Heart left ventricle (tissue), 16 donors: ENCODE data around the gene ZER1. TPM values are rescaled to one million over a fixed set of nuclear protein-coding genes. Genes with fewer than 3 reads are reported as not detected.
A peak's percentile ranks its signal among the peaks of the same experiment; 100 is the strongest.

Source experiments
- ATAC-seq, 4 donors: fragments of 200-7000 bp; cut with Tn5 transposase; one replicate each; pipeline ENCODE4 v1.9.1; 2020 to 2022; ENCODE audit warnings: moderate library complexity in 4 of 4, mild to moderate bottlenecking in 3 of 4, moderate number of reproducible peaks in 1 of 4
- DNase-seq, 5 donors: peaks; one replicate each; pipeline ENCODE4 v3.0.0-alpha.2; 2020
- H3K27ac ChIP-seq, 12 donors: fragments of 200-600 bp; sonication (generic) in 4 of 12; one replicate each; pipeline versions ENCODE4 v1.5.0 to v1.8.0; 2016 to 2022; ENCODE audit warnings: mild to moderate bottlenecking in 2 of 12
- H3K27me3 ChIP-seq, 9 donors: fragments of 200-600 bp; sonication (generic) in 2 of 9; one replicate each; pipeline versions ENCODE4 v1.5.1 to v1.8.0; 2016 to 2022; ENCODE audit warnings: mild to moderate bottlenecking in 3 of 9
- H3K36me3 ChIP-seq, 9 donors: fragments of 200-600 bp; sonication (generic) in 2 of 9; one replicate each; pipeline versions ENCODE4 v1.5.0 to v1.8.0; 2018 to 2022; ENCODE audit warnings: mild to moderate bottlenecking in 2 of 9
- H3K4me1 ChIP-seq, 12 donors: fragments of 200-600 bp; sonication (generic) in 4 of 12; one replicate each; pipeline versions ENCODE4 v1.5.0 to v1.8.0; 2016 to 2022; ENCODE audit warnings: mild to moderate bottlenecking in 3 of 12
- H3K4me3 ChIP-seq, 12 donors: fragments of 200-600 bp; sonication (generic) in 4 of 12; one replicate each; pipeline versions ENCODE4 v1.5.0 to v1.8.0; 2017 to 2022; ENCODE audit warnings: mild to moderate bottlenecking in 9 of 12, moderate library complexity in 4 of 12
- H3K9me3 ChIP-seq, 12 donors: fragments of 200-600 bp; sonication (generic) in 4 of 12; one replicate each; pipeline versions ENCODE4 v1.5.0 to v1.8.0; 2016 to 2022; ENCODE audit warnings: mild to moderate bottlenecking in 1 of 12
- POLR2A ChIP-seq, 2 donors: fragments of 450-650 bp; IDR thresholded peaks; one replicate each; pipeline ENCODE4 v1.6.1; 2017; ENCODE audit warnings: antibody characterized with exemption in 2 of 2, mild to moderate bottlenecking in 2 of 2, moderate library complexity in 2 of 2
- WGBS, 4 donors: extraction: QIAGEN DNeasy Blood & Tissue Kit in 2 of 4; methylation state at CpG; one replicate each; pipeline versions ENCODE4 v1.1.5 to v1.1.7; 2013 to 2018; 5-methylcytosine and 5-hydroxymethylcytosine counted together
- intact Hi-C, 10 donors: fragments of 100-400 bp; cut with DNase I; formaldehyde crosslinking; loops; one replicate each; pipeline versions ENCODE4 v1.11.1 to v1.14.2; 2022
- polyA plus RNA-seq, 2 donors: library from polyadenylated mRNA; stranded (reverse); fragments of 200-250 nt; gene quantifications; one replicate each; pipeline ENCODE4 v1.2.3, GENCODE V29; 2013
- total RNA-seq, 9 donors: library from RNA; depleted of rRNA in 2 of 9; stranded (reverse); fragments of >200 nt in 2 of 9; fragmentation: NEBNext Ultra II Directional in 3 of 9; extraction: Animal tissue kit (Norgen Biotek cat#: 25700) in 3 of 9; gene quantifications; one replicate each; pipeline versions ENCODE4 v1.1.0 to v1.2.4, GENCODE V29; 2016 to 2023
- TF ChIP-seq, protein P1 (sequence below), 12 donors: fragments of 200-600 bp; sonication (generic) in 4 of 12; IDR thresholded peaks; one replicate each; pipeline versions ENCODE4 v1.5.0 to v1.8.0; 2018 to 2022; ENCODE audit warnings: antibody characterized with exemption in 12 of 12, mild to moderate bottlenecking in 5 of 12
- donor health status: ischemic (EF 13 %, LVEDD 7.1; RV severe dilation, severe dysfunction).
- donor health status: healthy with polysubstance abuse.
- donor health status: DM: no; HTN: yes; CAD: no.
- donor health status: DM: no; HTN: no; CAD: no.
- donor health status: ischemic (EF 25% LVEDD 6.9; RV normal size, moderate dysfunction).
- donor health status: ischemic (EF 25% LVEDD 5.7; RV mildly dilated, moderate dysfunction).
- donor health status: healthy.
- donor health status: DM: yes; HTN: yes; CAD: no.
- donor health status: ischemic (EF 35%, LVEDD 5.7; RV mildly dilated, moderate dysfunction).
- donor health status: nonischemic (EF 11% LVEDD 7.7; RV severe dilation, severe dysfunction).
- donor health status: DM: yes; HTN: yes; CAD: no.
- donor health status: PGD.
- donor health status: ischemic (EF 29% LVEDD 5.4; RV normal size, mild dysfunction).
- donor health status: nonischemic (EF 23%, LVEDD 6.1; RV moderate dilation, normal function).

ZER1 gene
- total and polyA plus RNA-seq, 11 donors: 32.4 to 163 (median 59.6) TPM

DNA sequence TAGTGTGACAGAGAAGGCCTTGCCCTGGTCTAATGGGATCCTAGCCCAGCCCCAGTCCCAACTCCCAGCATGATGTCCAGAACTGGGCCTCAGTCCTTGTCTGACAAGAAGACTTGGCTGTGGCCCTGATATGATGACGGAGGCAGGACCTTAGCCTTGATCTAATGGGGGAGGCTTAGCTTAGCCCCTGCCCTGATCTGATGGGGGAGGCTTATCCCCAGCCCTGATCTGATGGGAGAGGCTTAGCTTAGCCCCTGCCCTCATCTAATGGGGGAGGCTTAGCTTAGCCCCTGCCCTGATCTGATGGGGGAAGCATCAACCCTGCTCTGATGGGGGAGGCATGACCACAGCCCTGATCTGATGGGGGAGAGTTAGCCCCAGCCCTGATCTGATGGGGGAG lies 65.7 kb downstream of the ZER1 start:
- no peaks in the 10 kb centered on the region for H3K9me3 ChIP-seq
- no peak for TF ChIP-seq POLR2A (IDR thresholded peaks at IDR 0.05)
- TF ChIP-seq, protein P1, sequence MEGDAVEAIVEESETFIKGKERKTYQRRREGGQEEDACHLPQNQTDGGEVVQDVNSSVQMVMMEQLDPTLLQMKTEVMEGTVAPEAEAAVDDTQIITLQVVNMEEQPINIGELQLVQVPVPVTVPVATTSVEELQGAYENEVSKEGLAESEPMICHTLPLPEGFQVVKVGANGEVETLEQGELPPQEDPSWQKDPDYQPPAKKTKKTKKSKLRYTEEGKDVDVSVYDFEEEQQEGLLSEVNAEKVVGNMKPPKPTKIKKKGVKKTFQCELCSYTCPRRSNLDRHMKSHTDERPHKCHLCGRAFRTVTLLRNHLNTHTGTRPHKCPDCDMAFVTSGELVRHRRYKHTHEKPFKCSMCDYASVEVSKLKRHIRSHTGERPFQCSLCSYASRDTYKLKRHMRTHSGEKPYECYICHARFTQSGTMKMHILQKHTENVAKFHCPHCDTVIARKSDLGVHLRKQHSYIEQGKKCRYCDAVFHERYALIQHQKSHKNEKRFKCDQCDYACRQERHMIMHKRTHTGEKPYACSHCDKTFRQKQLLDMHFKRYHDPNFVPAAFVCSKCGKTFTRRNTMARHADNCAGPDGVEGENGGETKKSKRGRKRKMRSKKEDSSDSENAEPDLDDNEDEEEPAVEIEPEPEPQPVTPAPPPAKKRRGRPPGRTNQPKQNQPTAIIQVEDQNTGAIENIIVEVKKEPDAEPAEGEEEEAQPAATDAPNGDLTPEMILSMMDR (IDR thresholded peaks at IDR 0.05): no peak
- no peak for ATAC-seq
- H3K36me3 ChIP-seq: peaks cover 0 to 7% (median 0%) of the 10 kb centered on the region in 9 donors
- H3K27me3 ChIP-seq: no peaks in the 10 kb centered on the region
- DNase-seq: peak in 3 of 5 donors; percentile 2 to 10 (median 7)
- no peak overlapping the region for H3K4me3 ChIP-seq
- H3K4me1 ChIP-seq: peaks cover 0 to 26% (median 6%) of the 10 kb centered on the region in 12 donors
- WGBS, 4 donors: 96 to 100% (median 100%) methylated on average over 1 of the region's 1 CpG; no CpG with 5 or more reads in 1 of the 4 donors
- intact Hi-C loops: no loop called here
- H3K27ac ChIP-seq: no peak overlapping the region

DNA sequence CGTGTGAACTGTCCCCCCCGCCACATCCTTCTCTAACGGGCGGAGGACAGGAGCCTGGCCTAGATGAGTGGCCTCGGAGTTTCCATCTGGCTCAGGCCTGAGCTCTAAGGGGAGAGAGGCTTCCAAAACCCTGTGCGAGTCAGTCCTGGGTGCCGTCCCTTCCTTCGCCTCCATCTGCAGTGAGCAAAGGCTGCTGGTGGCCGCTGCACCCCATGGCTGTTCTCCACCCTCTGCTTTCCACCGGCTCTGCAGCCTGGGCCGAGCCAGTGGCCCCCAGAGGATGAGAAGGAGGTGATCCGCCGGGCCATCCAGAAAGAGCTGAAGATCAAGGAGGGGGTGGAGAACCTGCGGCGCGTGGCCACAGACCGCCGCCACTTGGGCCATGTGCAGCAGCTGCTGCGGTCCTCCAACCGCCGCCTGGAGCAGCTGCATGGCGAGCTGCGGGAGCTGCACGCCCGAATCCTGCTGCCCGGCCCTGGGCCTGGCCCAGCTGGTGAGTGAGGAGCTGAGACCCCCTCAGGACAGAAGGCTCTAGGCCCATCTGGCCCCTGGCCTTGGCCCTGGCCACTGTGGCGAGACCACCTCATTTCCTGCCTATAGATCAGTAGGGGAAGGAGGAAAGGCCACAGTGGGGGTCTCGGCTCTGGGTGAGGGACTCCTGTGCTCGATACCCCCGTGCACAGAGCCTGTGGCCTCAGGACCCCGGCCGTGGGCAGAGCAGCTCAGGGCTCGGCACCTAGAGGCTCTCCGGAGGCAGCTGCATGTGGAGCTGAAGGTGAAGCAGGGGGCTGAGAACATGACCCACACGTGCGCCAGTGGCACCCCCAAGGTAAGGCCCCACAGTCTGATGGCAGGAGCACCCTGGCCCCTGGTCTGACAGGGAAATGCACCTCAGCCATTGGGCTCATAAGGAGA lies 66.4 kb downstream of the ZER1 start:
- Histone ChIP-seq H3K36me3 (peaks cover 0 to 7% (median 0%) of the 10 kb centered on the region in 9 donors), H3K27ac (peak overlapping the region in 10 of 12 donors; percentile 8 to 96 (median 93)), H3K4me3 (no peak overlapping the region), H3K4me1 (peaks cover 0 to 28% (median 6%) of the 10 kb centered on the region in 12 donors), H3K27me3 (no peaks in the 10 kb centered on the region), H3K9me3 (no peaks in the 10 kb centered on the region)
- TF ChIP-seq, protein P1 (IDR thresholded peaks at IDR 0.05): no peak
- TF ChIP-seq POLR2A (IDR thresholded peaks at IDR 0.05): no peak
- DNase-seq: peak in 2 of 5 donors; percentile 19 to 36
- intact Hi-C loops: loop anchor here in 2 of 10 donors (2.0 kb wide), 2 partner anchors 17 to 19 kb away; partner anchors contain the start of gene ZDHHC12 (in 1 of the 2)
- ATAC-seq: no peak
- 86 to 90% (median 88%) methylated on average over 27 to 36 of the region's 36 CpGs for WGBS, 4 donors

DNA sequence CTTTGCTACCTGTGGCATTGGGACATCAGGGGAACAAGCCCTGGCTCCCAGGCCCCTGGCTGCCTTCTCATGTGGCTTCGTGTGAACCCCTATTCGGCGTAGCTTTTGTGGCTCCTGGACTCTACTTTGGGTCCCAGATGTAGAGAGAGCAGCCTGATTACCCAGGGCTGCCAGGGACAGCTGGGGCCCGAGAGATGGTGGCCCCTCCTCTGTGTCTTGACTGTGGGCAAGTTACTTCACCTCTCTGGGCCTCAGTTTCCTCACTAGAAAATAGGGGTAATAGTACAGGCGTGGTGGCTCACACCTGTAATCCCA lies 67.4 kb downstream of the ZER1 start:
- Histone ChIP-seq H3K27me3 (no peaks in the 10 kb centered on the region), H3K36me3 (peaks cover 0 to 7% (median 0%) of the 10 kb centered on the region in 9 donors), H3K27ac (peak overlapping the region; percentile 76 to 96 (median 91)), H3K4me3 (peak overlapping the region in 9 of 12 donors; percentile 61 to 97 (median 78)), H3K9me3 (no peaks in the 10 kb centered on the region), H3K4me1 (peaks cover 0 to 28% (median 6%) of the 10 kb centered on the region in 12 donors)
- 71 to 100% (median 81%) methylated on average over 1 to 5 of the region's 5 CpGs for WGBS, 4 donors
- no peak for ATAC-seq
- intact Hi-C loops: loop anchor here in 3 of 10 donors (2.0 to 5.0 kb wide), 4 partner anchors 18 to 83 kb away; partner anchors contain the start of genes TBC1D13 (in 1 of the 3), ZDHHC12 (in 1 of the 3) and ZER1 (in 1 of the 3)
- no peak for TF ChIP-seq POLR2A (IDR thresholded peaks at IDR 0.05)
- TF ChIP-seq, protein P1 (IDR thresholded peaks at IDR 0.05): no peak
- DNase-seq: no peak
